Activated naive CD4-positive, alpha-beta T cell treated with anti-CD3 and anti-CD28 coated beads, Interleukin-2, amount 10 ng/mL, durations not matched to agents 7 days and 5 days (primary cell): ENCODE results near the gene SLC29A1.
A peak's percentile ranks its signal among the peaks of the same experiment; 100 is the strongest.
"Not testable (repeated sequence)": the region's sequence is repeated elsewhere in the genome, so short reads cannot be mapped to it uniquely, and the experiment has no call there.

ENCODE experiments used
- CTCF ChIA-PET: fragments of 350-600 bp; sonication (Branson Sonifier 250); formaldehyde crosslinking; loops from one replicate; lab custom pipeline; 2021; ENCODE audit warnings: antibody characterized with exemption; lab: Charles Lee
- DNase-seq: peaks from one replicate; pipeline ENCODE4 v3.0.0-alpha.2; 2020
- H3K27ac Mint-ChIP-seq: one replicate; pipeline ENCODE4 v1.8.0; 2021; ENCODE audit warnings: mild to moderate bottlenecking, moderate library complexity, mixed read lengths
- H3K27me3 Mint-ChIP-seq: one replicate; pipeline ENCODE4 v1.8.0; 2021; ENCODE audit warnings: mild to moderate bottlenecking, mixed read lengths
- H3K36me3 Mint-ChIP-seq: one replicate; pipeline ENCODE4 v1.8.0; 2021; ENCODE audit warnings: mixed read lengths
- H3K4me1 Mint-ChIP-seq: one replicate; pipeline ENCODE4 v1.8.0; 2021; ENCODE audit warnings: mixed read lengths
- H3K4me3 Mint-ChIP-seq: one replicate; pipeline ENCODE4 v1.8.0; 2021; ENCODE audit warnings: mild to moderate bottlenecking, moderate library complexity, mixed read lengths
- H3K9me3 Mint-ChIP-seq: one replicate; pipeline ENCODE4 v1.8.0; 2021; ENCODE audit warnings: mixed read lengths

SLC29A1 gene

GRCh38 chr6:44223319-44224028 is at the start of gene SLC29A1:
SLC29A1 (plus strand) TSS chr6:44223595; CDS start chr6:44227314, 3,719 bp downstream.
- DNase-seq: peak; percentile 90
- CTCF ChIA-PET: interaction anchor here (1.7 to 5.4 kb wide), 7 partner anchors 14 to 72 kb away, joined by 4 to 30 read pairs (median 8); partner anchors contain the start of genes HSP90AB1 and SLC35B2
- Mint-ChIP-seq H3K27me3 (peaks cover 32% of the 10 kb centered on the region), H3K4me3 (peak within 1 kb of the TSS; percentile 76), H3K27ac (peak within 1 kb of the TSS; percentile 22), H3K9me3 (no peaks in the 10 kb centered on the region), H3K36me3 (no peaks in the 10 kb centered on the region), H3K4me1 (peaks cover 41% of the 10 kb centered on the region)

- H3K9me3 Mint-ChIP-seq: no peaks in the 10 kb centered on the region
- H3K4me3 Mint-ChIP-seq: no peak overlapping the region
- DNase-seq: no peak
- no peaks in the 10 kb centered on the region for H3K36me3 Mint-ChIP-seq
- H3K27ac Mint-ChIP-seq: no peak overlapping the region
- H3K27me3 Mint-ChIP-seq: peaks cover 55% of the 10 kb centered on the region
- peaks cover 14% of the 10 kb centered on the region for H3K4me1 Mint-ChIP-seq
- CTCF ChIA-PET: interaction anchor here (1.2 to 1.7 kb wide), 4 partner anchors 10 to 78 kb away, joined by 3 to 4 read pairs (median 3); no protein-coding TSS in a partner anchor
Measured at GRCh38 chr6:44176130-44176761, 47.1 kb upstream of the SLC29A1 start.

DNA sequence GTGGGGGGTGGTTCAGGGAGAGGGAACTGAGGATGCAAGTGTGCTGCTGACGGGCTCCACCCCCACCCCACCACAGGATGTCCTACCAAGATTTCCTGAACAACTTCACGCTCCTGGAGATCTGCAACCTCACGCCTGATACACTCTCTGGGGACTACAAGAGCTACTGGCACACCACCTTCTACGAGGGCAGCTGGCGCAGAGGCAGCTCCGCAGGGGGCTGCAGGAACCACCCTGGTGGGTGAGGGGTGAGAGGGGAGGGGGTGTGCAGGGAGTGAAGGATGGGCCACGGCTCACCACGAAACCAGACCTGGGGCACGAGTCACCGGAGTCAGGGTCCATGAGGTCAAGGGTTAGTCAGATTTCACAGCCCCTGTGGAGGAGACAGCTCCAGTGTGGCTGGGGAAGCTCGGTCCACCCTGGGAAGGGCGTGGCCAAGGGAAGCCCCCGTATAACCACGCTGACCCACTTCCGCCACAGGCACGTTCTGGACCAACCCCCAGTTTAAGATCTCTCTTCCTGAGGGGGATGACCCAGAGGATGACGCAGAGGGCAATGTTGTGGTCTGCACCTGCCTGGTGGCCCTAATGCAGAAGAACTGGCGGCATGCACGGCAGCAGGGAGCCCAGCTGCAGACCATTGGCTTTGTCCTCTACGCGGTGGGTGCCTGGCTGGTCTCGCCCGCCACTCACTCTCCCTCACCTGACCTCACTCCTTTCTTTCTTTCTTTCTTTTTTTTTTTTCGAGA is 46.5 kb upstream of the SLC29A1 start:
- no peak overlapping the region for H3K27ac Mint-ChIP-seq
- peak; percentile 38 for DNase-seq
- H3K4me1 Mint-ChIP-seq: peaks cover 14% of the 10 kb centered on the region
- H3K27me3 Mint-ChIP-seq: peaks cover 48% of the 10 kb centered on the region
- H3K4me3 Mint-ChIP-seq: no peak overlapping the region
- H3K36me3 Mint-ChIP-seq: no peaks in the 10 kb centered on the region
- CTCF ChIA-PET: interaction anchor here (0.9 to 1.7 kb wide), 5 partner anchors 9 to 80 kb away, joined by 3 to 4 read pairs (median 3); no protein-coding TSS in a partner anchor
- no peaks in the 10 kb centered on the region for H3K9me3 Mint-ChIP-seq

DNA sequence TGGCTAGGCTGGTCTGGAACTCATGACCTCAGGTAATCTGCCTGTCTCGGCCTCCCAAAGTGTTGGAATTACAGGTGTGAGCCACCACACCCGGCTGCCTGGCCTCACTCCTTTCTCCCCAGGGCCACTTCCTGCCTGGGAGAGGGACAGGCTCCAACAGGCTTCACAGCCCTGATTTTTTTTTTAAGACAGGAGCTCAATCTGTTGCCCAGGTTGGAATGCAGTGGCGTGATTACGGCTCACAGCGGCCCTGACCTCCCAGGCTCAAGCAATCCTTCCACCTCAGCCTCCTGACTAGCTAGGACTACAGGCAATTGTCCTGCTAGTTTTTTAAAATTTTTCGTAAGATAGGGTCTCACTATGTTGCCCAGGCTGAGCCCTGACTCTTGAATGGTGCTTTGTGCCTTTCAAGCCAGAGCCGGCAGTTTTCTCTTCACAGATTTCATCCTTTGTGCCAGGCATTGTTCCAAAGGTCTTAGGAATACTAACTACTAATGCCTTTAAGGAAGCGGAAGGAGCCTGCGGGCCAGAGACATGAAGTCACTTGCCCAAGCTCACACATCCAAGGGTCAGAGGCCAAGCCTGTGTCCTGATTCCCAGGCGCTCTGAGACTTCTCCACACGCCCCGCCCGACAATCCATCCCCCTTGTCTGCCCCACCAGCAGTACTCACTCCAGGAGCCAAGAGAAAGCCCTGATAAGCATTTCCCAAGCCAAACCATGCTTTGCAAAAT is 45.5 kb upstream of the SLC29A1 start:
- Mint-ChIP-seq H3K4me1 (peaks cover 14% of the 10 kb centered on the region), H3K4me3 (no peak overlapping the region), H3K36me3 (no peaks in the 10 kb centered on the region), H3K27ac (no peak overlapping the region), H3K9me3 (no peaks in the 10 kb centered on the region), H3K27me3 (peaks cover 42% of the 10 kb centered on the region)
- no peak for DNase-seq
- CTCF ChIA-PET: interaction anchor here (0.9 to 1.7 kb wide), 3 partner anchors 41 to 81 kb away, joined by 3 to 4 read pairs (median 4); no protein-coding TSS in a partner anchor

DNA sequence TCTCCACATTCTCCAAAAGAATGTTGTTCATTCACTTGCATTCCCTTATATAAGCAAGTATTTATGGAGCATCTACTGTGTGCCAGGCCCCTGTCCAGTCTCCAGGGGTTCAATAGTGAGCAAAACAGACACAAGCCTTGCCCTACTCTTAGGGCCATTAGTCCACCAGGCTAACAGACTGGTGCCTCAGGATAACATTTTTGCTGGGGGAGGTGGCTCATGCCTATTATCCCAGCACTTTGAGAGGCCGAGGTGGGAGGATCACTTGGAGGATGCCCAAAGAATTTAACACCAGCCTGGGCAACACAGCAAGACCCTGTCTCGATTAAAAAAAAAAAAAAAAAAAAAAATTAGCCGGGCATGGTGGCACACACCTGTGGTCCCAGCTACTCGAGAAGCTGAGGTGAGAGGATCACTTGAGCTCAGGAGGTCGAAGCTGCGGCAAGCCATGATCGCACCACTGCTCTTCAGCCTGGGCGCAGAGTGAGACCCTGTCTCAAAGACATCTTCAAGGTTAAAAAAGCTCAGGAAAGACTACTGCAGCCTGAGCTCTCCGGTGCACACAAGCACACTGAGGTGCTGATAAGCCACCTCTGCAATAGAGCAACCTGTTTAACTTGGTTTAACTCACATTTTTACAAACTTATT is 44.8 kb upstream of the SLC29A1 start:
- H3K4me1 Mint-ChIP-seq: peaks cover 14% of the 10 kb centered on the region
- H3K27me3 Mint-ChIP-seq: peaks cover 44% of the 10 kb centered on the region
- no peaks in the 10 kb centered on the region for H3K36me3 Mint-ChIP-seq
- DNase-seq: no peak
- H3K4me3 Mint-ChIP-seq: no peak overlapping the region
- no peaks in the 10 kb centered on the region for H3K9me3 Mint-ChIP-seq
- CTCF ChIA-PET: interaction anchor here (1.7 kb wide), 1 partner anchor 59 kb away, joined by 4 read pairs; no protein-coding TSS in a partner anchor
- H3K27ac Mint-ChIP-seq: no peak overlapping the region

- Mint-ChIP-seq H3K4me1 (peaks cover 14% of the 10 kb centered on the region), H3K27ac (no peak overlapping the region), H3K9me3 (no peaks in the 10 kb centered on the region), H3K27me3 (peaks cover 49% of the 10 kb centered on the region), H3K36me3 (no peaks in the 10 kb centered on the region), H3K4me3 (no peak overlapping the region)
- DNase-seq: no peak
- CTCF ChIA-PET: no interaction called here
Measured at GRCh38 chr6:44179072-44179536, 44.3 kb upstream of the SLC29A1 start.

DNA sequence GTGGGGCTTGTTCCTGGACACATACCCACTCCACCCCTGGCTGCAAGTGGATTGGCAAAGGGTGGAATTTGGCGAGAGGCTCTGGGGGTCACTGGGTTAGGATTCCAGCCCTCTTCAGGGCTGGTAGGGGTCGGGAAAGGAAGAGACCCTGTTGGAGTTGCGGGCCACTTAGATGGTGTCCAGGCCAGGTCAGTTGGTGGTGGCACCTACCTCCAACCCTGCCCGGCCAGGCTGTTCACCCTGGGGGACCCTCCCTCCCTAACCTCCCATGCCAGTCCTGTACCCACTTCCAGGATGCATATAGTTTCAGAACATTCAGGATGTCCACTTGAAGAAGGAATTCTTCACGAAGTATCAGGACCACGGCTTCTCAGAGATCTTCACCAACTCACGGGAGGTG is 43.7 kb upstream of the SLC29A1 start:
- no peaks in the 10 kb centered on the region for H3K36me3 Mint-ChIP-seq
- H3K4me3 Mint-ChIP-seq: no peak overlapping the region
- no peak for DNase-seq
- H3K9me3 Mint-ChIP-seq: no peaks in the 10 kb centered on the region
- peaks cover 14% of the 10 kb centered on the region for H3K4me1 Mint-ChIP-seq
- H3K27ac Mint-ChIP-seq: no peak overlapping the region
- H3K27me3 Mint-ChIP-seq: peaks cover 49% of the 10 kb centered on the region
- CTCF ChIA-PET: interaction anchor here (0.9 kb wide), 1 partner anchor 158 kb away, joined by 5 read pairs; no protein-coding TSS in a partner anchor

DNA sequence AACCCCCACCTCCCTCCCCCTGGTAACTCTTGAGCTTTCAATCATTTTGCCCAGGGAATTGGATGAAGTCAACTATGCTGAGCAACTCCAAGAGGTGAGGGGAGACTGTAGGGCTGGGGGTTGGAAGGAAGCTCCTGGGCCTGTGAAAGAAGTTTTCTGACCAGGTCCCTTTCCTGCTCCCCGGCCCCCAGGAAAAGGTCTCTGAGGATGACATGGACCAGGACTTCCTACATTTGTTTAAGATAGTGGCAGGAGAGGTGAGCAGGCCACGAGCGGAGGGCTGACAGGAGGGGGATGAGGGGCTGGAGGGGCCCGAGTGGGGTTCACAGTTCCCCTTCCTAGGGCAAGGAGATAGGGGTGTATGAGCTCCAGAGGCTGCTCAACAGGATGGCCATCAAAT is 43.0 kb upstream of the SLC29A1 start:
- CTCF ChIA-PET: interaction anchor here (0.9 kb wide), 1 partner anchor 157 kb away, joined by 5 read pairs; no protein-coding TSS in a partner anchor
- H3K27ac Mint-ChIP-seq: no peak overlapping the region
- no peak for DNase-seq
- H3K36me3 Mint-ChIP-seq: no peaks in the 10 kb centered on the region
- peaks cover 14% of the 10 kb centered on the region for H3K4me1 Mint-ChIP-seq
- peaks cover 45% of the 10 kb centered on the region for H3K27me3 Mint-ChIP-seq
- no peaks in the 10 kb centered on the region for H3K9me3 Mint-ChIP-seq
- no peak overlapping the region for H3K4me3 Mint-ChIP-seq

DNA sequence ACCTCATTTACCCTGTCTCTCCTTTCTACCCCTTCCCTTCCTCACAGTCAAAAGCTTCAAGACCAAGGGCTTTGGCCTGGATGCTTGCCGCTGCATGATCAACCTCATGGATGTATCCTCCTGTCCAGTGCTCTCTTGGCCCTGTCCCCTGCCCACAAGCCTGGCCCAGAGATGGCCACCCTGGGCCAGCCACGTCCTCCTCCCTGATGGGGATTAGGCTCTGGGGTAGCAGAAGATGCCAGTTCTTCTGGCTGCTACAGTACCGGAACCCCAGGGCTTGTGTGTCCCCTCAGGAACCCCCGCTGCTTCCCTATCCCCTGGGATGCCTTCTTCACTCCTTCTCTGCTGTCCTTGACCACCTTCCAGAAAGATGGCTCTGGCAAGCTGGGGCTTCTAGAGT is 42.5 kb upstream of the SLC29A1 start:
- no peak for DNase-seq
- H3K4me1 Mint-ChIP-seq: peaks cover 16% of the 10 kb centered on the region
- no peak overlapping the region for H3K4me3 Mint-ChIP-seq
- peaks cover 46% of the 10 kb centered on the region for H3K27me3 Mint-ChIP-seq
- H3K9me3 Mint-ChIP-seq: no peaks in the 10 kb centered on the region
- no peaks in the 10 kb centered on the region for H3K36me3 Mint-ChIP-seq
- H3K27ac Mint-ChIP-seq: no peak overlapping the region
- CTCF ChIA-PET: no interaction called here

DNA sequence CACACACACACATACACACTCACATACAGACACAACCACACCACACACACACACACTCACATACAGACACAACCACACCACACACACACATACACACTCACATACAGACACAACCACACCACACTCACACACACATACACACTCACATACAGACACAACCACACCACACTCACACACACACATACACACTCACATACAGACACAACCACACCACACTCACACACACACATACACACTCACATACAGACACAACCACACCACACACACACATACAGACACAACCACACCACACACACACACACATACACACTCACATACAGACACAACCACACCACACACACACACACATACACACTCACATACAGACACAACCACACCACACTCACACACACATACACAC is 41.6 kb upstream of the SLC29A1 start:
- H3K4me3 Mint-ChIP-seq, DNase-seq, H3K27ac Mint-ChIP-seq, H3K36me3 Mint-ChIP-seq, H3K9me3 Mint-ChIP-seq, CTCF ChIA-PET: not testable (repeated sequence)
- H3K4me1 Mint-ChIP-seq: peaks cover 15% of the 10 kb centered on the region
- peaks cover 44% of the 10 kb centered on the region for H3K27me3 Mint-ChIP-seq

GRCh38 chr6:44182911-44183390 is 40.4 kb upstream of the SLC29A1 start:
- Mint-ChIP-seq H3K4me3 (no peak overlapping the region), H3K4me1 (peaks cover 7% of the 10 kb centered on the region), H3K9me3 (no peaks in the 10 kb centered on the region), H3K36me3 (no peaks in the 10 kb centered on the region), H3K27me3 (peaks cover 39% of the 10 kb centered on the region), H3K27ac (no peak overlapping the region)
- DNase-seq: no peak
- CTCF ChIA-PET: no interaction called here

DNA sequence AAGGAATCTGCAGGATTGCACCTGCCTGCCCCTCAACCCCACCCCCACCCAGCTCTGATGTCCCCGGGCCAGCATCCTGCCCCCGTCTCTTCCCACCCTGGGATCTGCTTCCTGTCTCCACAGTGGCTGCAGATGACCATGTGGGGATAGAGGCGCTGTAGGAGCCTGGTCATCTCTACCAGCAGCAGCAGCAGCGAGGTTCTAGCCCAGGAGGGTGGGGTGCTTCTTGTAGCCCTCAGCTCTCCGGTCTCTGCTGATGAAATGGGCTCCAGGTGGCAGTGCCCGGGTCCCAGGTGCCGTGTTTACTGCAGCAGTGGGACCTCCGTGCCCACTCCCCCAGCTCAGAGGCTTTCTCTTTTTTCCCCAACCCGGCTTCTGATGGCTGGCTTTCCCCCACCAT is 39.6 kb upstream of the SLC29A1 start:
- H3K36me3 Mint-ChIP-seq: no peaks in the 10 kb centered on the region
- H3K27me3 Mint-ChIP-seq: peaks cover 36% of the 10 kb centered on the region
- H3K27ac Mint-ChIP-seq: no peak overlapping the region
- CTCF ChIA-PET: no interaction called here
- no peak overlapping the region for H3K4me3 Mint-ChIP-seq
- peaks cover 7% of the 10 kb centered on the region for H3K4me1 Mint-ChIP-seq
- no peaks in the 10 kb centered on the region for H3K9me3 Mint-ChIP-seq
- no peak for DNase-seq

DNA sequence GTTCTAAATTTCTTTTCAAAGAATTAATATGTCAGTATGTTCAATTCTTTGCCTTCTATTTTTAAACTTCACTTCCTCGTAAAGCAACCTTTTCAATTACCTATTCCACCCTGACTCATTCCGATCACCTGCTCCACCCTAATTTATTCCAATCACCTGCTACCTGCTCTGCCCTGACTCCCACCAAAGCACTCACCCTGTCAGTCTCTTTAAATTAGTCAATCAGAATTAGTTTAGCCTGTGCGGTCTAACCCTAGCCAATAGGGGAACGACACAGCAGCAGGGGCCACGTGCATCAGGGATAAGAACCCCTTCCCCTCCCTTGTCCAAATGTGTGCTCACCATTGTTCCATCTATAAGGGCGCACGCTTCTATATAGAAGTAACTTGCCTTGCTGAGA is 38.0 kb upstream of the SLC29A1 start:
- H3K4me1 Mint-ChIP-seq, H3K27ac Mint-ChIP-seq, H3K36me3 Mint-ChIP-seq, DNase-seq, H3K4me3 Mint-ChIP-seq, H3K9me3 Mint-ChIP-seq: not testable (repeated sequence)
- CTCF ChIA-PET: interaction anchor here (1.1 kb wide), 1 partner anchor 9 kb away, joined by 3 read pairs; no protein-coding TSS in a partner anchor
- H3K27me3 Mint-ChIP-seq: peaks cover 43% of the 10 kb centered on the region
